Neural cell (in vitro differentiated cells): ENCODE data around the gene EFCAB8.

Source experiments
- EP300 ChIP-seq: fragments of 450-650 bp; conservative IDR thresholded peaks from 2 replicates; pipeline ENCODE4 v1.6.1; 2014; ENCODE audit warnings: antibody characterized with exemption, mild to moderate bottlenecking, moderate library complexity; ENCODE audit not compliant: poor library complexity, severe bottlenecking
- EZH2 ChIP-seq: fragments of 200-600, 300-800 bp; shearing (Covaris generic), sonication (generic); IDR thresholded peaks from 2 replicates; pipeline ENCODE4 v1.6.1; 2014; ENCODE audit warnings: antibody characterized with exemption, low read length, borderline replicate concordance, mild to moderate bottlenecking; ENCODE audit not compliant: insufficient read depth, poor library complexity, severe bottlenecking
- POLR2AphosphoS5 ChIP-seq: IDR thresholded peaks from 2 replicates; pipeline ENCODE4 v1.6.1; 2012
- RAD21 ChIP-seq: fragments of 450-650 bp; conservative IDR thresholded peaks from 2 replicates; pipeline ENCODE4 v1.6.1; 2014; ENCODE audit warnings: antibody characterized with exemption, mild to moderate bottlenecking, moderate library complexity
- SMC3 ChIP-seq: fragments of 450-650 bp; conservative IDR thresholded peaks from 2 replicates; pipeline ENCODE4 v1.6.1; 2014; ENCODE audit warnings: antibody characterized with exemption, mild to moderate bottlenecking, moderate library complexity; ENCODE audit not compliant: poor library complexity
- TAF1 ChIP-seq: IDR thresholded peaks from 2 replicates; pipeline ENCODE4 v1.6.1; 2012; ENCODE audit warnings: low read depth
- TF ChIP-seq, protein P1 (sequence below): fragments of 450-650 bp; IDR thresholded peaks from 2 replicates; pipeline ENCODE4 v1.5.1; 2014; ENCODE audit warnings: antibody characterized with exemption, mild to moderate bottlenecking, moderate library complexity; ENCODE audit not compliant: poor library complexity, severe bottlenecking
- TF ChIP-seq, protein P2 (sequence below): IDR thresholded peaks from 2 replicates; pipeline ENCODE4 v1.6.1; 2012; ENCODE audit warnings: borderline replicate concordance

DNA sequence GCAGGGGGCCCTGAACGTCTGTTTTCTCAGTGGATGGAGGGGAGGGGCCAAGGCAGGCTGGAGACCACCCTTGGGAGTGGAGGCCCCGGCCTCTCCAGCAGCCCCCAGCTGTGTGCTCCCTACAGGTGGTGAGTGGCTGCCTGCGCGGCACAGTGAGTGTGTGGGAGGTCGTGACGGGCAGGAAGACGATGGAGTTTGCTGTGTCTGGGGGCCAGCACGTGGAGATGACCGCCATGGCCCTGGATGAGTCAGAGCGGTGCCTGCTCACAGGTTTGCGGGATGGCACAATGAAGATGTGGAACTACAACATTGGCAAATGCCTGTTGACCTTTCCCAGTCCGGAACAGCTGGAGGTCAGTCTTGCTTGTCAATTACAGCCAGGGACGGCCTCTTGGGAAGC lies 52.6 kb downstream of the EFCAB8 start:
- TF ChIP-seq, protein P1, sequence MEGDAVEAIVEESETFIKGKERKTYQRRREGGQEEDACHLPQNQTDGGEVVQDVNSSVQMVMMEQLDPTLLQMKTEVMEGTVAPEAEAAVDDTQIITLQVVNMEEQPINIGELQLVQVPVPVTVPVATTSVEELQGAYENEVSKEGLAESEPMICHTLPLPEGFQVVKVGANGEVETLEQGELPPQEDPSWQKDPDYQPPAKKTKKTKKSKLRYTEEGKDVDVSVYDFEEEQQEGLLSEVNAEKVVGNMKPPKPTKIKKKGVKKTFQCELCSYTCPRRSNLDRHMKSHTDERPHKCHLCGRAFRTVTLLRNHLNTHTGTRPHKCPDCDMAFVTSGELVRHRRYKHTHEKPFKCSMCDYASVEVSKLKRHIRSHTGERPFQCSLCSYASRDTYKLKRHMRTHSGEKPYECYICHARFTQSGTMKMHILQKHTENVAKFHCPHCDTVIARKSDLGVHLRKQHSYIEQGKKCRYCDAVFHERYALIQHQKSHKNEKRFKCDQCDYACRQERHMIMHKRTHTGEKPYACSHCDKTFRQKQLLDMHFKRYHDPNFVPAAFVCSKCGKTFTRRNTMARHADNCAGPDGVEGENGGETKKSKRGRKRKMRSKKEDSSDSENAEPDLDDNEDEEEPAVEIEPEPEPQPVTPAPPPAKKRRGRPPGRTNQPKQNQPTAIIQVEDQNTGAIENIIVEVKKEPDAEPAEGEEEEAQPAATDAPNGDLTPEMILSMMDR: no peak
- TF ChIP-seq POLR2AphosphoS5: no peak
- TF ChIP-seq TAF1: no peak
- no peak for TF ChIP-seq EZH2
- TF ChIP-seq EP300: no peak
- TF ChIP-seq SMC3: no peak
- TF ChIP-seq, protein P2, sequence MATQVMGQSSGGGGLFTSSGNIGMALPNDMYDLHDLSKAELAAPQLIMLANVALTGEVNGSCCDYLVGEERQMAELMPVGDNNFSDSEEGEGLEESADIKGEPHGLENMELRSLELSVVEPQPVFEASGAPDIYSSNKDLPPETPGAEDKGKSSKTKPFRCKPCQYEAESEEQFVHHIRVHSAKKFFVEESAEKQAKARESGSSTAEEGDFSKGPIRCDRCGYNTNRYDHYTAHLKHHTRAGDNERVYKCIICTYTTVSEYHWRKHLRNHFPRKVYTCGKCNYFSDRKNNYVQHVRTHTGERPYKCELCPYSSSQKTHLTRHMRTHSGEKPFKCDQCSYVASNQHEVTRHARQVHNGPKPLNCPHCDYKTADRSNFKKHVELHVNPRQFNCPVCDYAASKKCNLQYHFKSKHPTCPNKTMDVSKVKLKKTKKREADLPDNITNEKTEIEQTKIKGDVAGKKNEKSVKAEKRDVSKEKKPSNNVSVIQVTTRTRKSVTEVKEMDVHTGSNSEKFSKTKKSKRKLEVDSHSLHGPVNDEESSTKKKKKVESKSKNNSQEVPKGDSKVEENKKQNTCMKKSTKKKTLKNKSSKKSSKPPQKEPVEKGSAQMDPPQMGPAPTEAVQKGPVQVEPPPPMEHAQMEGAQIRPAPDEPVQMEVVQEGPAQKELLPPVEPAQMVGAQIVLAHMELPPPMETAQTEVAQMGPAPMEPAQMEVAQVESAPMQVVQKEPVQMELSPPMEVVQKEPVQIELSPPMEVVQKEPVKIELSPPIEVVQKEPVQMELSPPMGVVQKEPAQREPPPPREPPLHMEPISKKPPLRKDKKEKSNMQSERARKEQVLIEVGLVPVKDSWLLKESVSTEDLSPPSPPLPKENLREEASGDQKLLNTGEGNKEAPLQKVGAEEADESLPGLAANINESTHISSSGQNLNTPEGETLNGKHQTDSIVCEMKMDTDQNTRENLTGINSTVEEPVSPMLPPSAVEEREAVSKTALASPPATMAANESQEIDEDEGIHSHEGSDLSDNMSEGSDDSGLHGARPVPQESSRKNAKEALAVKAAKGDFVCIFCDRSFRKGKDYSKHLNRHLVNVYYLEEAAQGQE: no peak
- TF ChIP-seq RAD21: no peak
